DMS153 treated with DMSO at 0.1 percent for 48 hours (cell line): Measurements from ENCODE around the gene SIL1.

ENCODE experiments used
- DNase-seq: peaks from one replicate; lab custom pipeline; 2025; ENCODE audit not compliant: unreplicated experiment; lab: John Stamatoyannopoulos, UW

Gene SIL1

GRCh38 chr5:138898742-138899141 is 299.4 kb downstream of the SIL1 start:
- no peak for DNase-seq

- DNase-seq = no peak
Measured at GRCh38 chr5:138898299-138898698, 299.9 kb downstream of the SIL1 start.
